Astrocyte of the spinal cord (primary cell): ENCODE measurements around the gene KCNG4.

Experiments used
- DNase-seq: peaks from one replicate; pipeline ENCODE4 v3.0.0; 2011; ENCODE audit warnings: low read depth, low spot score
- H3K4me3 ChIP-seq: 2 replicates; pipeline ENCODE4 v1.5.1; 2011; ENCODE audit warnings: low read depth, mild to moderate bottlenecking, low read length, moderate library complexity
- CTCF ChIP-seq: IDR thresholded peaks from 2 replicates; pipeline ENCODE4 v1.5.1; 2012; ENCODE audit warnings: low read depth, mild to moderate bottlenecking, low read length, inconsistent platforms
- in situ Hi-C: cut with HindIII; loops from 2 replicates; pipeline ENCODE4 v1.10.0; 2017; ENCODE audit warnings: low sequenced_read_pairs

Gene KCNG4

GRCh38 chr16:84193480-84193879, 46.3 kb downstream of the KCNG4 start:
- in situ Hi-C loops = no loop called here
- no peak for TF ChIP-seq CTCF
- H3K4me3 ChIP-seq = no peak overlapping the region
- no peak for DNase-seq

- no peak overlapping the region for H3K4me3 ChIP-seq
- in situ Hi-C loops = no loop called here
- DNase-seq = no peak
- TF ChIP-seq CTCF = no peak
Observed at GRCh38 chr16:84191466-84191865, 48.3 kb downstream of the KCNG4 start.

GRCh38 chr16:84190731-84191388, 49.0 kb downstream of the KCNG4 start, which contains the start of gene ADAD2:
ADAD2 (plus strand) TSS chr16:84191157; CDS start chr16:84191231, 74 bp downstream.
- in situ Hi-C loops = no loop called here
- no peak for TF ChIP-seq CTCF

GRCh38 chr16:84186685-84187437, 53.0 kb downstream of the KCNG4 start, which contains the start of gene TAF1C:
TAF1C (minus strand) TSS chr16:84187057; CDS start chr16:84184988, 2,069 bp downstream.
- in situ Hi-C loops = no loop called here
- DNase-seq = peak; percentile 98
- H3K4me3 ChIP-seq = peak within 1 kb of the TSS; percentile 94
- TF ChIP-seq CTCF = peak; percentile 98

More at GRCh38 chr16:84190731-84191388, 49.0 kb downstream of the KCNG4 start, which contains the start of gene ADAD2:
- no peak for DNase-seq
- H3K4me3 ChIP-seq = no peak within 1 kb of the TSS

- no peak overlapping the region for H3K4me3 ChIP-seq
- in situ Hi-C loops = no loop called here
- TF ChIP-seq CTCF = no peak
- no peak for DNase-seq
Observed at GRCh38 chr16:84184775-84185174, 55.0 kb downstream of the KCNG4 start.

- in situ Hi-C loops = no loop called here
- H3K4me3 ChIP-seq = no peak overlapping the region
- no peak for DNase-seq
- peak; percentile 44 for TF ChIP-seq CTCF
Observed at GRCh38 chr16:84183911-84184591, 55.8 kb downstream of the KCNG4 start.
